Osteoblast (primary cell): Measurements from ENCODE around the gene VDAC2. TPM values are rescaled to one million over a fixed set of nuclear protein-coding genes. Genes with fewer than 3 reads are reported as not detected.
A peak's percentile ranks its signal among the peaks of the same experiment; 100 is the strongest.
"Not testable (repeated sequence)": the region's sequence is repeated elsewhere in the genome, so short reads cannot be mapped to it uniquely, and the experiment has no call there.

Source experiments
- DNase-seq: peaks from one replicate; pipeline ENCODE4 v3.0.0; 2011; ENCODE audit warnings: low spot score, mixed read lengths; ENCODE audit not compliant: insufficient read length; ENCODE audit errors: missing footprints
- H2AFZ ChIP-seq: 2 replicates; pipeline ENCODE4 v1.6.0; 2011; ENCODE audit warnings: mild to moderate bottlenecking, low read length
- H3K27ac ChIP-seq: 2 replicates; pipeline ENCODE4 v1.5.1; 2011; ENCODE audit warnings: mild to moderate bottlenecking, low read depth, low read length, moderate library complexity
- H3K27me3 ChIP-seq: 2 replicates; pipeline ENCODE4 v1.6.0; 2012; ENCODE audit warnings: mild to moderate bottlenecking, control low read depth, inconsistent platforms, low read length, moderate library complexity; ENCODE audit not compliant: insufficient read depth
- H3K36me3 ChIP-seq: 2 replicates; pipeline ENCODE4 v1.5.1; 2011; ENCODE audit warnings: mild to moderate bottlenecking, low read length, control low read depth, moderate library complexity; ENCODE audit not compliant: insufficient read depth
- H3K4me1 ChIP-seq: 2 replicates; pipeline ENCODE4 v1.5.1; 2011; ENCODE audit warnings: mild to moderate bottlenecking, low read length, control low read depth, moderate library complexity; ENCODE audit not compliant: insufficient read depth
- H3K4me2 ChIP-seq: 2 replicates; pipeline ENCODE4 v1.6.0; 2011; ENCODE audit warnings: mild to moderate bottlenecking, low read length; ENCODE audit not compliant: insufficient read depth
- H3K4me3 ChIP-seq: fragments of 200-600 bp; sonication (generic); 3 replicates; pipeline ENCODE4 v1.5.1; 2012; ENCODE audit warnings: mild to moderate bottlenecking, low read length, inconsistent platforms; ENCODE audit not compliant: insufficient read depth
- H3K79me2 ChIP-seq: 2 replicates; pipeline ENCODE4 v1.6.0; 2012; ENCODE audit warnings: mild to moderate bottlenecking, low read length, control low read depth, inconsistent platforms; ENCODE audit not compliant: insufficient read depth
- H3K9me3 ChIP-seq: 2 replicates; pipeline ENCODE4 v1.5.1; 2011; ENCODE audit warnings: low read depth, low read length, control low read depth
- H4K20me1 ChIP-seq: 2 replicates; pipeline ENCODE4 v1.6.0; 2012; ENCODE audit warnings: mild to moderate bottlenecking, low read length, control low read depth; ENCODE audit not compliant: insufficient read depth
- CTCF ChIP-seq: IDR thresholded peaks from 2 replicates; pipeline ENCODE4 v1.5.1; 2011; ENCODE audit warnings: mild to moderate bottlenecking, low read depth, low read length, moderate library complexity; ENCODE audit errors: extremely low read depth
- total RNA-seq: library from RNA; depleted of rRNA; stranded (reverse); fragments of >200 nt; gene quantifications from 2 replicates; pipeline ENCODE4 v1.2.3, GENCODE V29; 2012

Gene VDAC2
- total RNA-seq, 1 donor, result 141 TPM

GRCh38 chr10:75211007-75211691, 553 bp downstream of the VDAC2 start:
- H3K27me3 ChIP-seq, result no peaks in the 10 kb centered on the region
- H3K4me3 ChIP-seq, result peak overlapping the region; percentile 99
- peaks cover 35% of the 10 kb centered on the region for H3K36me3 ChIP-seq
- peaks cover 31% of the 10 kb centered on the region for H3K4me1 ChIP-seq
- no peak for TF ChIP-seq CTCF
- H3K9me3 ChIP-seq, result no peaks in the 10 kb centered on the region
- peak overlapping the region; percentile 100 for H3K4me2 ChIP-seq
- peak overlapping the region; percentile 84 for H2AFZ ChIP-seq
- peak; percentile 86 for DNase-seq
- peak overlapping the region; percentile 100 for H3K27ac ChIP-seq
- peaks cover 51% of the 10 kb centered on the region for H3K79me2 ChIP-seq
- H4K20me1 ChIP-seq, result peaks cover 13% of the 10 kb centered on the region

GRCh38 chr10:75212343-75212742, 1.7 kb downstream of the VDAC2 start:
- peak overlapping the region; percentile 99 for H3K4me3 ChIP-seq
- peaks cover 47% of the 10 kb centered on the region for H3K36me3 ChIP-seq
- peaks cover 63% of the 10 kb centered on the region for H3K79me2 ChIP-seq
- peaks cover 18% of the 10 kb centered on the region for H4K20me1 ChIP-seq
- H3K27ac ChIP-seq, result peak overlapping the region; percentile 100
- TF ChIP-seq CTCF, result no peak
- H3K4me1 ChIP-seq, result peaks cover 35% of the 10 kb centered on the region
- H3K9me3 ChIP-seq, result no peaks in the 10 kb centered on the region
- DNase-seq, result no peak
- H3K27me3 ChIP-seq, result no peaks in the 10 kb centered on the region
- H3K4me2 ChIP-seq, result peak overlapping the region; percentile 100
- no peak overlapping the region for H2AFZ ChIP-seq

GRCh38 chr10:75220274-75220673, 9.7 kb downstream of the VDAC2 start:
- Histone ChIP-seq H3K4me3 (no peak overlapping the region), H3K27ac (no peak overlapping the region), H4K20me1 (peaks cover 26% of the 10 kb centered on the region), H3K27me3 (no peaks in the 10 kb centered on the region), H3K79me2 (peaks cover 84% of the 10 kb centered on the region), H3K36me3 (peaks cover 82% of the 10 kb centered on the region), H3K4me2 (no peak overlapping the region), H2AFZ (no peak overlapping the region), H3K4me1 (peaks cover 29% of the 10 kb centered on the region), H3K9me3 (no peaks in the 10 kb centered on the region)
- TF ChIP-seq CTCF, result no peak
- DNase-seq, result no peak

GRCh38 chr10:75221492-75221891, 10.9 kb downstream of the VDAC2 start:
- not testable (repeated sequence) for H3K27ac ChIP-seq, DNase-seq
- peaks cover 78% of the 10 kb centered on the region for H3K36me3 ChIP-seq

More at GRCh38 chr10:75221492-75221891, 10.9 kb downstream of the VDAC2 start:
- H3K4me1 ChIP-seq, result peaks cover 34% of the 10 kb centered on the region
- not testable (repeated sequence) for H3K4me3 ChIP-seq, H2AFZ ChIP-seq, H3K27me3 ChIP-seq, H3K9me3 ChIP-seq, H3K4me2 ChIP-seq
- peaks cover 23% of the 10 kb centered on the region for H4K20me1 ChIP-seq
- peaks cover 80% of the 10 kb centered on the region for H3K79me2 ChIP-seq
